NT2/D1 (cell line): Measurements from ENCODE around the gene CACNA1H.

Experiments
- DNase-seq: peaks from one replicate; pipeline ENCODE4 v3.0.0-alpha.2; 2011; ENCODE audit warnings: low read depth, low spot score
- H3K27me3 ChIP-seq: 2 replicates; pipeline ENCODE4 v1.6.0; 2011; ENCODE audit warnings: mild to moderate bottlenecking; ENCODE audit not compliant: insufficient read length, insufficient read depth
- H3K36me3 ChIP-seq: 2 replicates; pipeline ENCODE4 v1.6.1; 2011; ENCODE audit warnings: mild to moderate bottlenecking, low read length, mixed read lengths; ENCODE audit not compliant: insufficient read depth, insufficient read length
- H3K4me1 ChIP-seq: 2 replicates; pipeline ENCODE4 v1.5.1; 2011; ENCODE audit not compliant: insufficient read depth, insufficient read length
- H3K4me3 ChIP-seq: 2 replicates; pipeline ENCODE4 v1.5.1; 2011; ENCODE audit warnings: low read depth; ENCODE audit not compliant: insufficient read length
- H3K9ac ChIP-seq: 2 replicates; pipeline ENCODE4 v1.6.0; 2011; ENCODE audit warnings: low read depth; ENCODE audit not compliant: insufficient read length
- H3K9me3 ChIP-seq: 2 replicates; pipeline ENCODE4 v1.5.1; 2011; ENCODE audit warnings: mild to moderate bottlenecking, low read length; ENCODE audit not compliant: insufficient read depth
- SUZ12 ChIP-seq: IDR thresholded peaks from 2 replicates; pipeline ENCODE4 v1.6.1; 2011; ENCODE audit not compliant: insufficient read length, insufficient read depth; ENCODE audit errors: extremely low read depth
- YY1 ChIP-seq: IDR thresholded peaks from 2 replicates; pipeline ENCODE4 v1.6.1; 2011; ENCODE audit not compliant: insufficient read length, insufficient read depth
- ZNF274 ChIP-seq: IDR thresholded peaks from 2 replicates; pipeline ENCODE4 v1.6.1; 2011; ENCODE audit warnings: mild to moderate bottlenecking, low read depth, low read length

The CACNA1H gene

DNA sequence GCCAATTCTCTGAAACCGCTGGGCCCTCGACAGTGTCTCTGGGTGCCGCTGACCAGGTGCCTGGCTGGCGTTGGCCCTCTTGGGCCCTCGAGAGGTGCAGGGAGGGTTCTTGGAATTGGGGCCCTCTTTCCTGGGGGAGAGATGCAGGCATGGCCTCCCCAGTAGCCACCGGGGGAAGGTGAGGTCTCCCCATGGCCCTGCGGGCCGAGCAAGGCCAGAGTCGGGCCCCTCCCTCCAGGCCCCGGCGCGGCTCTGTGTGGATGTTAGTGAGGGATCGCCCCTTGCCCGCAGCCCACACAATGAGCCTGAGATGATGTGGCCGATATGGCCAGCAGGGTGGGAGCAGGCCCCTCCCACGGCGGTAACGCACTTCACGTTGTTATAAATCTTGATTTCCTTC is 33.8 kb upstream of the CACNA1H start:
- H3K36me3 ChIP-seq: no peaks in the 10 kb centered on the region
- H3K9ac ChIP-seq: no peak overlapping the region
- no peak overlapping the region for H3K4me3 ChIP-seq
- no peak for DNase-seq
- peaks cover 90% of the 10 kb centered on the region for H3K27me3 ChIP-seq
- TF ChIP-seq SUZ12: no peak
- TF ChIP-seq ZNF274: no peak
- no peak for TF ChIP-seq YY1
- peaks cover 13% of the 10 kb centered on the region for H3K4me1 ChIP-seq
- H3K9me3 ChIP-seq: no peaks in the 10 kb centered on the region

DNA sequence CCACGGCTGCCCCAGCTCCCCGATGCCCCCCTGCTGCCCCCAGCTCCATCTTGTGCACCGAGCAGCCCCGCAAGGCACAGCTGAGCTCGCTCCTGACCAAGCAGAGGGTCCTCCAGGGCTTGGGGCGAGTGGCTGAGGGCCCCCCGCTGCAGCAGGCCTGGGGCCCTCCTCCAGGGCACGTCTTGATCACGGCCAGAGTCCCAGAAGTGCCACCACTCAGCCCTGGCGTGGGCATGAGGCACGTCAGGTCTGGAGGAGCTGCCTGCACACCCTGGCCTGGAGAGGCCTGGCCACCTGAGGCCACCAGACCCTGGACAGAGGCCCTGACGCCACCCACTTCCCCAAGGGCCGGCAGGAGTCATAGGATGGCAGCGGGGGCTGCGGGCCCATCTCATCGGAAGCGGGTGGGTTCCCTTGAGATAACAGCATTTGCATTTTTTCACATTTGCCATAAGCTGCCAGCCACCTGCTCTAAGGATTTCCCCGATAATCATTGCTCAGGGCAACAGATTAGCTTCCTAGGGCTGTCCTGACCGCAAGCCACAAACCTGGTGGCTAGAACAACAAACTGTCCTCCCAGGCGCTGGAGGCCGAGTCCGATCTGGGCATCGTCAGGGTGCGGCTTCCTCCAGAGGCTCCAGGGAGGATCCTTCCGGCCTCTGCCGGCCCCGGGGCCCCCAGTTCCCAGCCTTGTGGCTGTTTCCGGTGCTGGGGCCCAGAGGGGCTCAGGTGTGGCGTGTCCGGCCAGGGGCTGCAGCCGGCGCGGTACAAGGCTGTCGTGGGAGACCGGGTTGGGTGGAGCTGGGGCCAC is 32.9 kb upstream of the CACNA1H start:
- no peak for DNase-seq
- Histone ChIP-seq H3K9me3 (no peaks in the 10 kb centered on the region), H3K4me1 (peaks cover 17% of the 10 kb centered on the region), H3K36me3 (no peaks in the 10 kb centered on the region), H3K4me3 (no peak overlapping the region), H3K27me3 (peaks cover 83% of the 10 kb centered on the region), H3K9ac (no peak overlapping the region)
- TF ChIP-seq ZNF274 (no peak), SUZ12 (no peak), YY1 (no peak)

DNA sequence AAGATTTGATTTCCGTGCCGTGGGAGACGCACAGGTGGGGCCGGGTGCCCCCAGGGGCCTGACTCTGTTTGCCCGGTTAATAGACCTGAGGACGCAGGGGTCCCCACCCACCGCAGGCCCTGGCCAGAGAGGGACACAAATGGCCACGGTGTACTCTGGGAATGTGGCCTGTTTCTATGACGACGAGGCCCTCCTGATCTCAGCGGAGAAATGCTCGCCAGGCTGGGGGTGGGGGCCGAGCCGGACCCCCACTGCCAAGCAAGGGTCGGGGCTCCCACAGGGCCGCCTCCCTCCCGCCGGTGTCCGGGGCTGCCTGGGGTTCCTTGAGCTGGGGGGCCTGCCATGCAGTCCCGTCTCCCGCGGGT is 32.3 kb upstream of the CACNA1H start:
- Histone ChIP-seq H3K36me3 (no peaks in the 10 kb centered on the region), H3K9me3 (no peaks in the 10 kb centered on the region), H3K9ac (no peak overlapping the region), H3K4me1 (peaks cover 22% of the 10 kb centered on the region), H3K4me3 (no peak overlapping the region), H3K27me3 (peaks cover 82% of the 10 kb centered on the region)
- DNase-seq: no peak
- TF ChIP-seq ZNF274 (no peak), SUZ12 (no peak), YY1 (no peak)

DNA sequence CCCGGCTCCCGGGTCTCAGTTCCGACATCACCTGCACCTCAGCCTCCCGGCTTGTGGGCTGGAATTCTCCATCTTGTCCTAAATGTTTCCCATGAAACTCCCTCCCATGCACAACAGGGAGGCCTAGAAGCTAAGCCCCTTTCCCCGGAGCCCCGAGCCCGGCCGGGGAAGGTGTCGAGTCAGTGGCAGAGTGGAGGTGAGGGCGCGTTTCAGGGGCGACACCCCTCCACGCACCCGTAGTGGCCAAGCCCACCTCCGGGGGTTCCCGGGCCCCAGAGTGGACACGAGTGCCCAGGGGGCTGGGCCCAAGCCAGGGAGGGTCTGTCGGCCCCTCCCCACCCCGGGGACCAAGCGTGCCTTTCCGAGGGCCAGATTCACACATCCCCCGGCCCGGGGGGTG is 31.9 kb upstream of the CACNA1H start:
- no peak for DNase-seq
- peaks cover 79% of the 10 kb centered on the region for H3K27me3 ChIP-seq
- no peaks in the 10 kb centered on the region for H3K36me3 ChIP-seq
- H3K4me3 ChIP-seq: no peak overlapping the region
- H3K9ac ChIP-seq: no peak overlapping the region
- TF ChIP-seq YY1: no peak
- TF ChIP-seq ZNF274: no peak
- TF ChIP-seq SUZ12: no peak
- peaks cover 23% of the 10 kb centered on the region for H3K4me1 ChIP-seq
- H3K9me3 ChIP-seq: no peaks in the 10 kb centered on the region

DNA sequence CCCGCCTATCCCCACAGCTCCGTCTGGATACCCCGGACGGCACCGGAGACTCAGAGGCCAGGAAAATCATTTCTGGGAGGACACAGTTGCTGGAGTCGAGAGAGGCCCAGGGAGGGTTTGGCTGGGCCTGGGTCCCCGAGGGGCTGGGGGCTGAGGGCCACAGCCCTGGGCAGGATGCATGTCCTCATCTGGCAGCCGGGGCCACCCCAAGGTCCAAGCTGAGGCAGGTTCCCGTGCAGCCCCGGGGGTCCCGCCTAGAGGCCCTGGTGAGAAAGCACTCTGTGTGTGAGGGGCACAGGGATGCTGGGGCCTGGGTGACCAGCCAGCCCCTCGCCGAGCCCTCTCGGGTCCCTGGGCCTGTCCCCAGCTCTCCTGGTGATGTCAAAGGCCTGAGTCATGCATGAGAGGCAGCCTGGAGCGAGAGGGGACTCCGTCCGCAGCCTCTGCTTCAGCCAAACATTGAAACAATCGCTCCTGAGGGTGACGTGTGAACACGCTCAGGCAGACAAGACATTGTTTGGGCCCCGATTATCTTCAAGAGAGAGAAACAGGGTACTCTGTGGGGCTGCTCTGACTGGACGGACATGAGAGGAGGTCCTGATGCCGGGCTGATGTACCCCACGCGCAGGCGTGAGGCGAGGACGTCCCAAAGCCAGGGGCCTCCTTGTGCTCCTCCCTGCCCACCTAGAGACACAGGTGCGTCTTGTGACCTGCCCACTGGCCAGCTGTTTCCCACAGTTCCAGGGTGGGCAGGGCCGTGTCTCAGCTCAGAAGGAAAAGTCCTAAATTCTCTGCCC is 31.1 kb upstream of the CACNA1H start:
- Histone ChIP-seq H3K9ac (peak overlapping the region; percentile 24), H3K4me3 (no peak overlapping the region), H3K27me3 (peaks cover 73% of the 10 kb centered on the region), H3K4me1 (peaks cover 22% of the 10 kb centered on the region), H3K9me3 (no peaks in the 10 kb centered on the region), H3K36me3 (no peaks in the 10 kb centered on the region)
- TF ChIP-seq YY1: no peak
- no peak for TF ChIP-seq ZNF274
- TF ChIP-seq SUZ12: no peak
- no peak for DNase-seq

DNA sequence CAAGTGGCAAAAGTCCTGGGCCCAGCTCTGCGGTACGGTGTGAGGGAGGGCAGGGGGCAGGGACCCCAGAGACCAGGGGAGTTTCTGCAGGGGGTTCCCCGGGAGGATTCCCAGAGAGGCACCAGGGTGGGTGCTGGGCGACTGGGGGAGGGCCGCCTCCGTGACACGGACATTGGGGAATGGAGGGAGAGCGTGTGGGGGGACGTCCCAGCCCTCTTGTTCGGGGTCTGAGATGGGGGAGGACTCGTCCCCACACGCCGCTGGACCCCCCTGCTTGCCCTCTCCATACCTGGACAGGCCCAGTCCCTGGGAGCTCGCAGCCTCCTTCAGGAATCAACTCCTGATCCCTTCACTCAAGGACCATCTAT is 30.5 kb upstream of the CACNA1H start:
- H3K27me3 ChIP-seq: peaks cover 72% of the 10 kb centered on the region

More for the DNA sequence above, 30.5 kb upstream of the CACNA1H start:
- TF ChIP-seq YY1: no peak
- no peak for TF ChIP-seq ZNF274
- no peak for TF ChIP-seq SUZ12
- peak overlapping the region; percentile 24 for H3K9ac ChIP-seq
- no peak for DNase-seq
- H3K9me3 ChIP-seq: no peaks in the 10 kb centered on the region
- peaks cover 19% of the 10 kb centered on the region for H3K4me1 ChIP-seq
- H3K36me3 ChIP-seq: no peaks in the 10 kb centered on the region
- no peak overlapping the region for H3K4me3 ChIP-seq
